ENCODE data around the gene SPSB2. TPM values are rescaled to one million over a fixed set of nuclear protein-coding genes. Genes with fewer than 3 reads are reported as not detected.
A peak's percentile ranks its signal among the peaks of the same experiment; 100 is the strongest.

The SPSB2 gene
- total RNA-seq, 4 donors from 2014 or later = 3.0 to 16.5 (median 7.5) TPM

GRCh38 chr12:6821591-6822425, 51.3 kb downstream of the SPSB2 start, which contains the start of gene GPR162:
Gene GPR162 (plus strand): TSS chr12:6821821. CDS start chr12:6823899, 2,078 bp downstream.
- H3K27me3 ChIP-seq = peaks cover 42% of the 10 kb centered on the region
- H3K36me3 ChIP-seq = no peaks in the 10 kb centered on the region
- no peak within 1 kb of the TSS for H3K27ac ChIP-seq
- TF ChIP-seq POLR2A (IDR thresholded peaks at IDR 0.05) (no peak), POLR2AphosphoS5 (IDR thresholded peaks at IDR 0.05) (no peak), EP300 (IDR thresholded peaks at IDR 0.05) (no peak), CTCF (IDR thresholded peaks at IDR 0.05) (no peak)
- peak in 1 of 2 donors; percentile 74 for DNase-seq (ENCODE audit: low spot score in 2 of 2)
- H3K9me3 ChIP-seq = no peaks in the 10 kb centered on the region
- H3K4me1 ChIP-seq = peaks cover 25% of the 10 kb centered on the region
- H3K4me3 ChIP-seq = peak within 1 kb of the TSS; percentile 48
- WGBS = 3% methylated on average over 17 of the region's 28 CpGs

Other genes starting within 250 kb of the SPSB2 start
- gene LPAR5, start 237.3 kb downstream of the SPSB2 start, total RNA-seq = 10 to 100 TPM in 1 of 4 donors, 1 to 10 TPM in 3; 5.8 to 15.0 (median 8.8) TPM
- gene ACRBP, start 225.9 kb downstream of the SPSB2 start, total RNA-seq = 1 to 10 TPM in 3 of 4 donors, under 1 TPM in 1; 0.86 to 9.3 (median 1.6) TPM
- gene ING4, start 210.2 kb downstream of the SPSB2 start, total RNA-seq = 10 to 100 TPM; 53.2 to 85.0 (median 70.6) TPM
- 10 to 100 TPM; 34.5 to 72.0 (median 42.2) TPM for gene ZNF384, start 183.9 kb downstream of the SPSB2 start, total RNA-seq
- gene PIANP, start 172.5 kb downstream of the SPSB2 start, total RNA-seq = not detected
- gene COPS7A, start 149.3 kb downstream of the SPSB2 start, total RNA-seq = 10 to 100 TPM; 50.2 to 70.7 (median 66.6) TPM
- 100 to 1,000 TPM; 147 to 195 (median 180) TPM for gene MLF2, start 120.2 kb downstream of the SPSB2 start, total RNA-seq
- gene PTMS, start 106.9 kb downstream of the SPSB2 start, total RNA-seq = 100 to 1,000 TPM in 2 of 4 donors, 10 to 100 TPM in 2; 91.2 to 128 (median 99.8) TPM
- 1 to 10 TPM in 1 of 4 donors, under 1 TPM in 1, not detected in 2; 0.60 to 1.4 TPM for gene LAG3, start 100.8 kb downstream of the SPSB2 start, total RNA-seq
- gene CD4, start 83.8 kb downstream of the SPSB2 start, total RNA-seq = 1 to 10 TPM; 2.5 to 5.4 (median 3.9) TPM
- 1 to 10 TPM in 2 of 4 donors, under 1 TPM in 2; 0.47 to 2.1 (median 1.0) TPM for gene GPR162, start 51.5 kb downstream of the SPSB2 start, total RNA-seq
- gene P3H3, start 44.9 kb downstream of the SPSB2 start, total RNA-seq = 10 to 100 TPM in 3 of 4 donors, 1 to 10 TPM in 1; 5.0 to 30.5 (median 14.3) TPM
- gene GNB3, start 32.4 kb downstream of the SPSB2 start, total RNA-seq = 1 to 10 TPM in 2 of 4 donors, under 1 TPM in 1, not detected in 1; 0.72 to 1.5 (median 1.4) TPM
- 1 to 10 TPM; 4.8 to 8.9 (median 5.9) TPM for gene CDCA3, start 22.0 kb downstream of the SPSB2 start, total RNA-seq
- gene USP5, start 21.2 kb downstream of the SPSB2 start, total RNA-seq = 10 to 100 TPM; 54.7 to 71.8 (median 68.9) TPM
- 100 to 1,000 TPM; 185 to 498 (median 405) TPM for gene TPI1, start 5.8 kb downstream of the SPSB2 start, total RNA-seq
- gene LRRC23, start 31.5 kb upstream of the SPSB2 start, total RNA-seq = 10 to 100 TPM in 2 of 4 donors, 1 to 10 TPM in 2; 4.3 to 15.8 (median 8.5) TPM
- 10 to 100 TPM in 1 of 4 donors, 1 to 10 TPM in 3; 1.3 to 15.4 (median 6.9) TPM for gene ENO2, start 41.3 kb upstream of the SPSB2 start, total RNA-seq
- 100 to 1,000 TPM in 1 of 4 donors, 10 to 100 TPM in 3; 58.4 to 137 (median 67.7) TPM for gene ATN1, start 54.7 kb upstream of the SPSB2 start, total RNA-seq
- gene RNU7-1, start 70.5 kb upstream of the SPSB2 start, total RNA-seq = not detected
- 100 to 1,000 TPM; 251 to 495 (median 436) TPM for gene C12orf57, start 70.7 kb upstream of the SPSB2 start, total RNA-seq
- 10 to 100 TPM; 18.5 to 59.1 (median 39.4) TPM for gene PTPN6, start 78.1 kb upstream of the SPSB2 start, total RNA-seq
- gene PHB2, start 97.4 kb upstream of the SPSB2 start, total RNA-seq = 100 to 1,000 TPM; 161 to 232 (median 207) TPM
- gene EMG1, start 97.6 kb upstream of the SPSB2 start, total RNA-seq = 10 to 100 TPM; 12.3 to 27.0 (median 22.1) TPM
- gene LPCAT3, start 145.2 kb upstream of the SPSB2 start, total RNA-seq = 10 to 100 TPM; 51.3 to 79.3 (median 56.8) TPM
- gene C1S, start 187.4 kb upstream of the SPSB2 start, total RNA-seq = 10 to 100 TPM; 62.6 to 99.6 (median 65.6) TPM
- 100 to 1,000 TPM in 2 of 4 donors, 10 to 100 TPM in 2; 70.2 to 166 (median 95.4) TPM for gene C1R, start 219.1 kb upstream of the SPSB2 start, total RNA-seq
- gene C1RL, start 235.9 kb upstream of the SPSB2 start, total RNA-seq = 10 to 100 TPM; 28.5 to 50.8 (median 34.7) TPM

Data from suprapubic skin (tissue), 4 donors.